SK-N-SH treated with all-trans-retinoic acid at 6 μM for 48 hours (cell line): Measurements from ENCODE around the gene PRSS27.
"Not testable (repeated sequence)": the region's sequence is repeated elsewhere in the genome, so short reads cannot be mapped to it uniquely, and the experiment has no call there.

ENCODE experiments used
- ATAC-seq: fragments of 200-7000 bp; cut with Tn5 transposase; 3 replicates; pipeline ENCODE4 v1.9.1; 2020; ENCODE audit warnings: mild to moderate bottlenecking, moderate library complexity
- CREB5 ChIP-seq: fragments of 250-450 bp; sonication (Bioruptor Pico); IDR thresholded peaks from 2 replicates; pipeline ENCODE4 v1.5.1; 2020; ENCODE audit warnings: low read depth, mild to moderate bottlenecking, moderate library complexity
- CSDC2 ChIP-seq: fragments of 250-450 bp; sonication (Bioruptor Pico); IDR thresholded peaks from 2 replicates; pipeline ENCODE4 v1.5.0; 2020; ENCODE audit warnings: mild to moderate bottlenecking, moderate library complexity
- CSRNP3 ChIP-seq: fragments of 250-450 bp; sonication (Bioruptor Pico); IDR thresholded peaks from 2 replicates; pipeline ENCODE4 v1.5.1; 2021; ENCODE audit warnings: mild to moderate bottlenecking, moderate library complexity
- ESRRG ChIP-seq: fragments of 250-450 bp; sonication (Bioruptor Pico); IDR thresholded peaks from 2 replicates; pipeline ENCODE4 v1.6.1; 2021; ENCODE audit warnings: mild to moderate bottlenecking
- GLIS3 ChIP-seq: fragments of 250-450 bp; sonication (Bioruptor Pico); IDR thresholded peaks from 2 replicates; pipeline ENCODE4 v1.5.0; 2020; ENCODE audit warnings: mild to moderate bottlenecking, moderate library complexity
- ISL1 ChIP-seq: fragments of 250-450 bp; sonication (Bioruptor Pico); IDR thresholded peaks from 2 replicates; pipeline ENCODE4 v2.1.2; 2022; ENCODE audit warnings: mild to moderate bottlenecking, moderate library complexity
- POU6F1 ChIP-seq: fragments of 250-450 bp; sonication (Bioruptor Pico); IDR thresholded peaks from 2 replicates; pipeline ENCODE4 v1.8.0; 2021; ENCODE audit warnings: low read depth, mild to moderate bottlenecking, moderate library complexity, borderline replicate concordance
- PPARA ChIP-seq: fragments of 250-450 bp; sonication (Bioruptor Pico); IDR thresholded peaks from 2 replicates; pipeline ENCODE4 v1.5.0; 2020; ENCODE audit warnings: mild to moderate bottlenecking, borderline replicate concordance
- RARB ChIP-seq: fragments of 250-450 bp; sonication (Bioruptor Pico); IDR thresholded peaks from 2 replicates; pipeline ENCODE4 v1.8.0; 2021; ENCODE audit warnings: mild to moderate bottlenecking, moderate library complexity
- SNAI2 ChIP-seq: fragments of 250-450 bp; sonication (Bioruptor Pico); IDR thresholded peaks from 2 replicates; pipeline ENCODE4 v1.5.0; 2020; ENCODE audit warnings: mild to moderate bottlenecking, moderate library complexity
- TCF4 ChIP-seq: fragments of 250-450 bp; sonication (Bioruptor Pico); IDR thresholded peaks from 2 replicates; pipeline ENCODE4 v1.8.0; 2021; ENCODE audit warnings: mild to moderate bottlenecking, moderate library complexity, borderline replicate concordance
- TSHZ2 ChIP-seq: fragments of 250-450 bp; sonication (Bioruptor Pico); IDR thresholded peaks from 2 replicates; pipeline ENCODE4 v1.5.0; 2020; ENCODE audit warnings: mild to moderate bottlenecking, moderate library complexity
- ZC3H10 ChIP-seq: fragments of 250-450 bp; sonication (Bioruptor Pico); IDR thresholded peaks from 2 replicates; pipeline ENCODE4 v1.5.1; 2021; ENCODE audit warnings: mild to moderate bottlenecking, moderate library complexity
- ZNF565 ChIP-seq: fragments of 450-650 bp; formaldehyde crosslinking; conservative IDR thresholded peaks from 2 replicates; pipeline ENCODE4 v1.5.0; 2020; ENCODE audit warnings: low read depth, mild to moderate bottlenecking, moderate library complexity
- ZNF70 ChIP-seq: fragments of 450-650 bp; formaldehyde crosslinking; IDR thresholded peaks from 2 replicates; pipeline ENCODE4 v1.5.0; 2020; ENCODE audit warnings: mild to moderate bottlenecking, moderate library complexity

Gene PRSS27

GRCh38 chr16:2724088-2724676 lies 4.2 kb upstream of the PRSS27 start:
- no peak for TF ChIP-seq SNAI2
- no peak for ATAC-seq

- not testable (repeated sequence) for ATAC-seq
These were observed 1.7 kb upstream of the PRSS27 start for GRCh38 chr16:2721634-2722173.

GRCh38 chr16:2720719-2721633 lies 952 bp upstream of the PRSS27 start:
- TF ChIP-seq TSHZ2 (CRISPR knock-in tag) (0 out of 2 replicates have a peak, but pooled peaks have one; percentile 13), CREB5 (no peak)

GRCh38 chr16:2719328-2720063 lies 528 bp downstream of the PRSS27 start:
- TF ChIP-seq GLIS3 (CRISPR knock-in tag) (no peak), CREB5 (no peak), ESRRG (CRISPR knock-in tag) (no peak), CSRNP3 (CRISPR knock-in tag) (no peak), TCF4 (CRISPR knock-in tag) (no peak), CSDC2 (no peak), RARB (CRISPR knock-in tag) (no peak), POU6F1 (CRISPR knock-in tag) (no peak)
- no peak for ATAC-seq

More at GRCh38 chr16:2720719-2721633, 952 bp upstream of the PRSS27 start:
- ATAC-seq: peak; percentile 84

- no peak for ATAC-seq
- TF ChIP-seq ZNF70 (CRISPR knock-in tag) (no peak), ESRRG (CRISPR knock-in tag) (no peak), ISL1 (CRISPR knock-in tag) (no peak), PPARA (CRISPR knock-in tag) (no peak), POU6F1 (CRISPR knock-in tag) (no peak), CSDC2 (no peak), ZC3H10 (CRISPR knock-in tag) (no peak), TSHZ2 (CRISPR knock-in tag) (no peak), ZNF565 (CRISPR knock-in tag) (no peak)
These were observed 2.4 kb downstream of the PRSS27 start for GRCh38 chr16:2717383-2718263.
